Activated B cell treated with CpG ODN at 0.5 μM for 24 hours (primary cell): ENCODE data around the gene PADI1. TPM values are rescaled to one million over a fixed set of nuclear protein-coding genes. Genes with fewer than 3 reads are reported as not detected.

Source experiments
- ATAC-seq: fragments of 200-7000 bp; cut with Tn5 transposase; one replicate; pipeline ENCODE4 v1.10.0; 2021; ENCODE audit warnings: low read depth, mild to moderate bottlenecking, moderate library complexity
- CTCF ChIA-PET: fragments of 350-600 bp; sonication (Branson Sonifier 250); formaldehyde crosslinking; loops from one replicate; lab custom pipeline; 2021; ENCODE audit warnings: antibody characterized with exemption; lab: Charles Lee
- POLR2A ChIA-PET: fragments of 350-600 bp; sonication (Branson Sonifier 250); formaldehyde crosslinking; loops from one replicate; lab custom pipeline; 2021; ENCODE audit warnings: antibody characterized with exemption; lab: Charles Lee
- DNase-seq: peaks from one replicate; pipeline ENCODE4 v3.0.0; 2022
- H3K27ac Mint-ChIP-seq: one replicate; pipeline ENCODE4 v1.8.0; 2020; ENCODE audit warnings: mixed read lengths
- H3K27me3 Mint-ChIP-seq: one replicate; pipeline ENCODE4 v1.8.0; 2021; ENCODE audit warnings: mixed read lengths
- H3K36me3 Mint-ChIP-seq: one replicate; pipeline ENCODE4 v1.8.0; 2021; ENCODE audit warnings: low read depth, mixed read lengths
- H3K4me1 Mint-ChIP-seq: one replicate; pipeline ENCODE4 v1.8.0; 2021; ENCODE audit warnings: mixed read lengths
- H3K4me3 Mint-ChIP-seq: one replicate; pipeline ENCODE4 v1.8.0; 2020; ENCODE audit warnings: mild to moderate bottlenecking, mixed read lengths
- H3K9me3 Mint-ChIP-seq: one replicate; pipeline ENCODE4 v1.8.0; 2020; ENCODE audit warnings: mixed read lengths
- CTCF ChIP-seq: fragments of 200-600 bp; IDR thresholded peaks from one replicate; pipeline ENCODE4 v1.8.0; 2022; ENCODE audit warnings: antibody characterized with exemption, mild to moderate bottlenecking
- intact Hi-C: fragments of 100-400 bp; cut with micrococcal nuclease; formaldehyde crosslinking; loops from one replicate; pipeline ENCODE4 v1.15.1; 2024
- total RNA-seq: library from RNA; stranded (reverse); gene quantifications from 2 replicates; pipeline ENCODE4 v1.2.3, GENCODE V29; 2022

PADI1 gene
- total RNA-seq, 1 donor from 2014 or later = not detected

DNA sequence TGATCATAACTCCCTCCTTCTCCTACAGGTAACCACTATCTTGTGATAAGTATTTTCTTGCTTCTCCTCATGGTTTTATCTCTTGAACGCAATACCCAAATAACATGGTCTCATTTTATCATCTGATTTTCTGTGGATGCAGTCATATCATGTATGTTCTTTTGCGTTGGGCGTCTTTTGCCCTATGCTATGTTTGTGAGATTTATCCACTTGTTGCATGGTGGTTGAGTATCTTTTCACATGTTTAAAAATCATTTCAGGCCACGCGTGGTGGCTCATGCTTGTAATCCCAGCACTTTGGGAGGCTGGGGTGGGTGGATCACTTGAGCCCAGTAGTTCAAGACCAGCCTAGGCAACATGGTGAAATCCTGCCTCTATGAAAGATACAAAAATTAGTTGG, 59.5 kb downstream of the PADI1 start:
- no peak overlapping the region for H3K27ac Mint-ChIP-seq
- intact Hi-C loops = no loop called here
- no peaks in the 10 kb centered on the region for H3K4me1 Mint-ChIP-seq
- H3K27me3 Mint-ChIP-seq = peaks cover 4% of the 10 kb centered on the region
- DNase-seq = no peak
- CTCF ChIA-PET = no interaction called here
- no peak overlapping the region for H3K4me3 Mint-ChIP-seq
- POLR2A ChIA-PET = no interaction called here
- ATAC-seq = no peak
- peaks cover 6% of the 10 kb centered on the region for H3K9me3 Mint-ChIP-seq
- H3K36me3 Mint-ChIP-seq = no peaks in the 10 kb centered on the region
- no peak for TF ChIP-seq CTCF

DNA sequence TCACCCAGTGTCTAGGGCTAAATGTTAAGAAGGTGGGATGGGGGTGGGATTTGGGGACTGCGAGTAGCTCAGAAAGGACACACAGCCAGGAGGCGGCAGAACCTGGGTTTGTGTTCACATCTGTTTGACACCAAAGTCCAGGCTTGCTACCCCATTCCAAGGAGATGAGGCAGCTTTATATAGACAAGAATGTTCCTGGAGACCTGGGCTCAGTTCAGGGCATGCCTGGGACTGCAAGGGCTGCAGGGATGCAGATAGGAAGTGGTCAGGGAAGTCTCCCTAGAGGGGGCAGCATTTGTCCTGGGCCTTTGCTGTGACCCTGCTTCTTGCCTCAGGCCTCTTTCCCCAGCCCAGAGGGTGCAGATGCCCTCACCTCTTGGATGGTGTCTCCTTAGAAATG, 60.2 kb downstream of the PADI1 start:
- TF ChIP-seq CTCF = no peak
- no peaks in the 10 kb centered on the region for H3K4me1 Mint-ChIP-seq
- H3K27ac Mint-ChIP-seq = no peak overlapping the region
- H3K27me3 Mint-ChIP-seq = peaks cover 4% of the 10 kb centered on the region
- H3K4me3 Mint-ChIP-seq = no peak overlapping the region
- peaks cover 6% of the 10 kb centered on the region for H3K9me3 Mint-ChIP-seq
- H3K36me3 Mint-ChIP-seq = no peaks in the 10 kb centered on the region
- POLR2A ChIA-PET = no interaction called here
- CTCF ChIA-PET = interaction anchor here (0.6 kb wide), 1 partner anchor 393 kb away, joined by 4 read pairs; no protein-coding TSS in a partner anchor
- no peak for DNase-seq
- no peak for ATAC-seq
- intact Hi-C loops = no loop called here

DNA sequence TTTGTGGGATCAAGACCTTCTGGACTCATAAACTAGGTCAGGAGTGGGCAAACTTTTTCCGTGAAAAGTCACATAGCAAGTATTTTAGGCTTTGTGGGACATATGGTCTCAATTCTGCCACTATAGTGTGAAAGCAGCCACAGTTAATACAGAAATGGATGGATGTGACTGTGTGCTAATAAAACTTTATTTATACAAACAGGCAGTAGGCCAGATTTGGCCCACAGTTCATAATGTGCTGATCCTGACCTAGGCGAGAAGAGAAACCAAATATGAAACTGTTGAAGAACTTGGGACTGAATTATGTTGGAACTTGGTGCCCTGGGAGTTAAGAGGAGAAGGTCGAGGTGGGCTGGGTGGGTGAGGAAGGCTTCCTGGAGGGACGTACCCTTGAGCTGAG, 61.0 kb downstream of the PADI1 start:
- no peak for DNase-seq
- H3K4me3 Mint-ChIP-seq = no peak overlapping the region
- TF ChIP-seq CTCF = no peak
- peaks cover 4% of the 10 kb centered on the region for H3K27me3 Mint-ChIP-seq
- H3K4me1 Mint-ChIP-seq = no peaks in the 10 kb centered on the region
- no peak for ATAC-seq
- ChIA-PET POLR2A (no interaction called here), CTCF (no interaction called here)
- intact Hi-C loops = no loop called here
- peaks cover 6% of the 10 kb centered on the region for H3K9me3 Mint-ChIP-seq
- H3K27ac Mint-ChIP-seq = no peak overlapping the region
- no peaks in the 10 kb centered on the region for H3K36me3 Mint-ChIP-seq

DNA sequence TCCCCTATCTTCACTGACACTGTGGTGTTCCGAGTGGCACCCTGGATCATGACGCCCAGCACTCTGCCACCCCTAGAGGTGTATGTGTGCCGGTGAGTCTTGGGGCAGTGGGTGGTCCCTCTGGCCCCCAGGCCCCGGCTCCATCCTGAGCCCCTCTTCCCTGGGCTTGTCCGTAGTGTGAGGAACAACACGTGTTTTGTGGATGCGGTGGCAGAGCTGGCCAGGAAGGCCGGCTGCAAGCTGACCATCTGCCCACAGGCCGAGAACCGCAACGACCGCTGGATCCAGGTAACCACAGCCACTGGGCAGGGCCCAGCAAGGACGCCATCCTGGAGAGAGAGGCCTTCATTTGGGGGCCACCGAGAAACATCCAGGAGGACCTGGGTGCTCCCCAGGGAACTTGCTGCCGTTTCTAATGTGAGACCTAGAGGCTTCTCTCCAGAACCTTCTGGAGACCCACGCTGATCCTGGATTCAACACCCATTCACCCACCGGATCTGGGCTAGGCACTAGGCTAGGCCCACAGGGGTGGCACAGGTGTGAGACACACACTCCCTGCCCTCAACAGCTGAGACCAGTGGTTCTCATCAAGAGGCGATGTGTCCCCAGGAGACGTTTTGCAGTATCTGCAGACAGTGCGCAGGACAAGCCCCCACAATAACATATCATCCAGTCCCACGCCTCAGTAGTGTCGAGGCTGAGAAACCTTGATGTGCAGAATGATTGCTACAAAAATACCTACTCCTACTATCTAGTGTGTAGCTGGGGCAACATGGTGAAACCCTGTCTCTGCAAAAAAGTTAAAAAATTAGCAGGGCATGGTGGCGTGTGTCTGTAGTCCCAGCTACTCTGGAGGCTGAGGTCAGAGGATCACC, 66.2 kb downstream of the PADI1 start:
- ChIA-PET POLR2A (no interaction called here), CTCF (no interaction called here)
- Mint-ChIP-seq H3K9me3 (no peaks in the 10 kb centered on the region), H3K27me3 (peaks cover 7% of the 10 kb centered on the region), H3K27ac (no peak overlapping the region), H3K36me3 (no peaks in the 10 kb centered on the region), H3K4me3 (no peak overlapping the region), H3K4me1 (no peaks in the 10 kb centered on the region)
- DNase-seq = no peak
- intact Hi-C loops = no loop called here
- no peak for ATAC-seq
- TF ChIP-seq CTCF = no peak

DNA sequence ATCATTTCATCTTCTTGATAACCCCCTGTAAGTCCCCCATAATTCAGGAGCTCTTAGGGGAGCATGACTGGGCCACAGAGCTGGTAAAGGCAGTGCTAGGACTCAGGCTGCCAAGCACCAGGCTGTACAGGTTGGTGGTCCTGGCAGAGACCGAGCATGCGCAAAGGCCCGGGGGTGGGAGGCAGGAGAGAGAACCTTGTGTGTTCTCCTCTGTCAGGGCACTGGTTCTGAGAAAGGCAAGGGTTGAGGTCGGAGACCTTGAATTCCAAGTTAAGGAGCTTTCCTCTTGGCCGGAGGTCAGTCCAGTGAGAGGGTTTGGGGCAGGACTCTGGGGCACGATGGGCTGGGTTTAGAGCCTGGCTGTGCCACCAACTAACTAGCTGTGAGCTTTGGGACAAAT, 67.1 kb downstream of the PADI1 start:
- H3K4me3 Mint-ChIP-seq = no peak overlapping the region
- TF ChIP-seq CTCF = no peak
- no peak for ATAC-seq
- ChIA-PET POLR2A (no interaction called here), CTCF (no interaction called here)
- no peaks in the 10 kb centered on the region for H3K4me1 Mint-ChIP-seq
- no peaks in the 10 kb centered on the region for H3K9me3 Mint-ChIP-seq
- intact Hi-C loops = no loop called here
- peaks cover 7% of the 10 kb centered on the region for H3K27me3 Mint-ChIP-seq
- DNase-seq = no peak
- no peaks in the 10 kb centered on the region for H3K36me3 Mint-ChIP-seq
- no peak overlapping the region for H3K27ac Mint-ChIP-seq
